Endothelial cell of umbilical vein (primary cell): ENCODE results near the gene ABCG5.

Experiments used
- POLR2A ChIP-seq: IDR thresholded peaks from 2 replicates; pipeline ENCODE4 v1.6.1; 2012; ENCODE audit warnings: low read depth, mild to moderate bottlenecking, control low read depth, low read length
- TF ChIP-seq, protein P1 (sequence below), 2 donors: IDR thresholded peaks; 1 replicate in 1 of 2; 2 replicates in 1 of 2; pipeline ENCODE4 v1.5.1; 2011; ENCODE audit warnings: low read length in 2 of 2, mild to moderate bottlenecking in 2 of 2, moderate library complexity in 2 of 2, control low read depth in 1 of 2, inconsistent platforms in 1 of 2, low read depth in 1 of 2; ENCODE audit not compliant: insufficient read depth in 1 of 2; ENCODE audit errors: extremely low read depth in 1 of 2

- TF ChIP-seq, protein P1, sequence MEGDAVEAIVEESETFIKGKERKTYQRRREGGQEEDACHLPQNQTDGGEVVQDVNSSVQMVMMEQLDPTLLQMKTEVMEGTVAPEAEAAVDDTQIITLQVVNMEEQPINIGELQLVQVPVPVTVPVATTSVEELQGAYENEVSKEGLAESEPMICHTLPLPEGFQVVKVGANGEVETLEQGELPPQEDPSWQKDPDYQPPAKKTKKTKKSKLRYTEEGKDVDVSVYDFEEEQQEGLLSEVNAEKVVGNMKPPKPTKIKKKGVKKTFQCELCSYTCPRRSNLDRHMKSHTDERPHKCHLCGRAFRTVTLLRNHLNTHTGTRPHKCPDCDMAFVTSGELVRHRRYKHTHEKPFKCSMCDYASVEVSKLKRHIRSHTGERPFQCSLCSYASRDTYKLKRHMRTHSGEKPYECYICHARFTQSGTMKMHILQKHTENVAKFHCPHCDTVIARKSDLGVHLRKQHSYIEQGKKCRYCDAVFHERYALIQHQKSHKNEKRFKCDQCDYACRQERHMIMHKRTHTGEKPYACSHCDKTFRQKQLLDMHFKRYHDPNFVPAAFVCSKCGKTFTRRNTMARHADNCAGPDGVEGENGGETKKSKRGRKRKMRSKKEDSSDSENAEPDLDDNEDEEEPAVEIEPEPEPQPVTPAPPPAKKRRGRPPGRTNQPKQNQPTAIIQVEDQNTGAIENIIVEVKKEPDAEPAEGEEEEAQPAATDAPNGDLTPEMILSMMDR (IDR thresholded peaks at IDR 0.05; ENCODE audit: extremely low read depth in 1 of 2, insufficient read depth in 1 of 2, low read depth in 1 of 2, low read length in 2 of 2): no peak
- TF ChIP-seq POLR2A: no peak
Observed at GRCh38 chr2:43822839-43823238, 15.8 kb downstream of the ABCG5 start.
